Left cardiac atrium (tissue), 4 donors: Measurements from ENCODE around the gene ADORA3. TPM values are rescaled to one million over a fixed set of nuclear protein-coding genes. Genes with fewer than 3 reads are reported as not detected.
"Not testable (repeated sequence)": the region's sequence is repeated elsewhere in the genome, so short reads cannot be mapped to it uniquely, and the experiment has no call there.

ENCODE experiments used
- ATAC-seq, 2 donors: fragments of 200-7000 bp; cut with Tn5 transposase; one replicate each; pipeline ENCODE4 v1.9.1; 2020; ENCODE audit warnings: mild to moderate bottlenecking in 2 of 2, moderate library complexity in 2 of 2
- DNase-seq: peaks from one replicate; pipeline ENCODE4 v3.0.0-alpha.2; 2020
- intact Hi-C, 2 donors: fragments of 100-400 bp; cut with DNase I; formaldehyde crosslinking; loops; one replicate each; pipeline versions ENCODE4 v1.14.1 to v1.15.1; 2022 to 2023
- long read RNA-seq: library from polyadenylated mRNA; unstranded; transcript quantifications from one replicate; pipeline ENCODE4 v2.0.0, GENCODE V29; 2021
- total RNA-seq, 2 donors: library from RNA; stranded (reverse); fragmentation: NEBNext Ultra II Directional; extraction: Animal tissue kit (Norgen Biotek cat#: 25700); gene quantifications; one replicate each; pipeline ENCODE4 v1.2.1, GENCODE V29; 2021
- donor health status: DM: no; HTN: yes; CAD: no.
- donor health status: DM: no; HTN: yes; CAD: no; lungs with severe emphysema.
- donor health status: DM: yes; HTN: yes; CAD: no.
- donor health status: Dilated cardiomyopathy.

Gene ADORA3
- 1 to 10 TPM; 5.5 to 6.6 TPM for total RNA-seq
- long read RNA-seq, partial matches to known transcripts = 0 of 1 reads
- long read RNA-seq, other reads (novel, unspliced or antisense) = 0 of 1 reads

- intact Hi-C loops = loop anchor here in 1 of 2 donors (10.0 kb wide), 1 partner anchor 151 kb away; no protein-coding TSS in a partner anchor
- ATAC-seq = no peak
Observed at GRCh38 chr1:111503585-111504060, at the start of gene ADORA3, which contains the start of gene TMIGD3. Gene ADORA3, minus strand, starts transcription at chr1:111503633. Its CDS starts 279 bp downstream, at chr1:111503354. Gene TMIGD3, minus strand, starts transcription at chr1:111503633. Its CDS starts 279 bp downstream, at chr1:111503354.

GRCh38 chr1:111553196-111553595, 49.8 kb upstream of the ADORA3 start:
- DNase-seq (no peak), ATAC-seq (no peak)
- intact Hi-C loops = no loop called here

More at GRCh38 chr1:111503585-111504060, at the start of gene ADORA3, which contains the start of gene TMIGD3:
- DNase-seq = no peak

GRCh38 chr1:111552587-111552986, 49.2 kb upstream of the ADORA3 start:
- DNase-seq (no peak), ATAC-seq (no peak)
- intact Hi-C loops = no loop called here

GRCh38 chr1:111551623-111552411, 48.4 kb upstream of the ADORA3 start:
- intact Hi-C loops = no loop called here
- ATAC-seq (no peak), DNase-seq (no peak)

GRCh38 chr1:111547786-111548185, 44.4 kb upstream of the ADORA3 start:
- DNase-seq, intact Hi-C loops, ATAC-seq: not testable (repeated sequence)

- no peak for ATAC-seq
Observed at GRCh38 chr1:111542187-111542586, 38.8 kb upstream of the ADORA3 start.

GRCh38 chr1:111541721-111542120, 38.3 kb upstream of the ADORA3 start:
- intact Hi-C loops = no loop called here
- DNase-seq = no peak

More at GRCh38 chr1:111542187-111542586, 38.8 kb upstream of the ADORA3 start:
- no peak for DNase-seq
- intact Hi-C loops = no loop called here

GRCh38 chr1:111540928-111541327, 37.5 kb upstream of the ADORA3 start:
- intact Hi-C loops = no loop called here

More at GRCh38 chr1:111541721-111542120, 38.3 kb upstream of the ADORA3 start:
- ATAC-seq = no peak

GRCh38 chr1:111538343-111539025, 35.1 kb upstream of the ADORA3 start:
- intact Hi-C loops = no loop called here
- DNase-seq = no peak
- no peak for ATAC-seq

More at GRCh38 chr1:111540928-111541327, 37.5 kb upstream of the ADORA3 start:
- ATAC-seq (no peak), DNase-seq (no peak)

GRCh38 chr1:111535256-111536191, 32.1 kb upstream of the ADORA3 start:
- DNase-seq (no peak), ATAC-seq (peak; percentile 51 to 66)
- intact Hi-C loops = no loop called here

- intact Hi-C loops = no loop called here
- ATAC-seq (no peak), DNase-seq (no peak)
Observed at GRCh38 chr1:111520053-111520452, 16.6 kb upstream of the ADORA3 start.

GRCh38 chr1:111517469-111518225, 14.2 kb upstream of the ADORA3 start:
- no peak for ATAC-seq
- DNase-seq = no peak
- intact Hi-C loops = loop anchor here in 1 of 2 donors (10.0 kb wide), 1 partner anchor 107 kb away; no protein-coding TSS in a partner anchor

GRCh38 chr1:111516005-111516535, 12.6 kb upstream of the ADORA3 start:
- ATAC-seq (peak; percentile 74 to 76), DNase-seq (peak; percentile 83)
- intact Hi-C loops = loop anchor here in 1 of 2 donors (10.0 kb wide), 1 partner anchor 109 kb away; no protein-coding TSS in a partner anchor

- intact Hi-C loops = loop anchor here in 1 of 2 donors (10.0 kb wide), 1 partner anchor 109 kb away; no protein-coding TSS in a partner anchor
- ATAC-seq = peak; percentile 66 to 83
- peak; percentile 89 for DNase-seq
Observed at GRCh38 chr1:111515291-111516004, 12.0 kb upstream of the ADORA3 start.

GRCh38 chr1:111513410-111514020, 10.1 kb upstream of the ADORA3 start:
- intact Hi-C loops = loop anchor here in 1 of 2 donors (5.0 to 10.0 kb wide), 2 partner anchors 79 to 111 kb away; no protein-coding TSS in a partner anchor
- DNase-seq (peak; percentile 48), ATAC-seq (no peak)

- intact Hi-C loops = loop anchor here in 1 of 2 donors (5.0 to 10.0 kb wide), 2 partner anchors 79 to 112 kb away; no protein-coding TSS in a partner anchor
- ATAC-seq (no peak), DNase-seq (no peak)
Observed at GRCh38 chr1:111512931-111513330, 9.5 kb upstream of the ADORA3 start.
